Activated CD4-positive, alpha-beta T cell treated with anti-CD3 and anti-CD28 coated beads for 4 hours (primary cell): ENCODE results near the gene ARSA.
A peak's percentile ranks its signal among the peaks of the same experiment; 100 is the strongest.
"Not testable (repeated sequence)": the region's sequence is repeated elsewhere in the genome, so short reads cannot be mapped to it uniquely, and the experiment has no call there.

Source experiments
- DNase-seq, 2 donors: peaks; one replicate each; pipeline ENCODE4 v3.0.0-alpha.2; 2020

ARSA gene

DNA sequence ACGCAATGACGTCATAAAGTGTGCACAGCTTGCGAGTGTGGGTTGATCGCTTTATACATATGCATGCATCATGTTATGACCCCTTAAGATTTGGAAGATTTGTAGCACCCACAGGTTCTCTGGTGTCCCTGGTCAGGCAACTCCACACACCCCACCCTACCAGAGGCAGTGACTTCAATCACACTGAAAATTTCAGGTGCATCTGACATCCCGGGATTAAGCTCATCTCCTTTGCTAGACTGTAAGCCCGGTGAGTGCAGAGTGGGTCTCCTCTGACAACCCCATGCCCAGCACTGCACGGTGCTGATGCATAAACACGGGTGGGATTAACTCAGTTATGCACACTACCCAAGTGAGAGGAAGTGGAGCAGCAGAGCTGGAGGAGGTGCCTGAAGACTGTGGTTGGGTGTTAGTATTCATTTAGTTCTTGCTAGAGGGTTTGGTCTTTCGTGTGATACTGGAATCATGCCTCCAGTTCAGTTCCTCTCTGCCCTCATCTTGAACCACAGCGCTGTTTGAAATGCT lies 6.5 kb downstream of the ARSA start:
- peak; percentile 28 to 31 for DNase-seq

DNA sequence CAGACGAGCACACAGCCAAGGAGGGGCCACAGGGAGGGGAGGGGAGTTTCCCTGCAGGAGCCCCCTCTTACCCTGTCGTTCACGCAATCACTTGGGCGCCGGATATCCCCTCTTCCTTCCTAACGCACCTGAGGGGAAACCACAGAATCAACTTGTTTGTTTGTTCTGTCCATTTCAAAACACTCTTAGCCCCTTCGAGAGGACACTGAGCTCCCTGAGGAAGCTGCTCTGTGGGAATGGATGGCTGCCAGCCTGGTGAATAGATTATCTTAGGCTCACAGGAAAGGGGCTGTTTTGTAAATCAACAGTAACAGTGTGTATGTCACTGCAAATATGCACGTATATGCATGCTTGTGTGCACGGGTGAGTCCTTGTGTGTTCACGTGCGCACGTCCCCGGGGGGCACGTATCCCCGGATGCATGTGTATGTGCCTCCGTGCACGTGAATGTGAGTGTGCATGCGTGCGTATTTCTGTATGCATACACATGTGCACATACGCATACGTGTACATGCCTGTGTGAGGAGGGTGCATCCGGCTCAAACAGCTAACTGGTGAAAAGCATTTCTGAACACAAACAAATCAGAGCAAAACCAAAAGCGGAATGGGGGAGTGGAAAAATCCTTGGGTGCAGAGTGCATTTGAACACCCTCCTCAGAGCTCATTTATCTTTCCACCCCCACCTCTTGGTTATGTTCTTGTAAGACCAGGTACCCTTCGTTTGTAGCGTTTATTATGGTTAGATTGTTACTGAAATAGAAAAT lies 7.2 kb downstream of the ARSA start:
- DNase-seq: peak; percentile 33 to 51

- not testable (repeated sequence) for DNase-seq
Measured at GRCh38 chr22:50614296-50614695, 13.7 kb downstream of the ARSA start.

GRCh38 chr22:50613291-50613981 lies 14.5 kb downstream of the ARSA start:
- no peak for DNase-seq

GRCh38 chr22:50612528-50613221 lies 15.3 kb downstream of the ARSA start:
- DNase-seq: peak in 1 of 2 donors; percentile 27

DNA sequence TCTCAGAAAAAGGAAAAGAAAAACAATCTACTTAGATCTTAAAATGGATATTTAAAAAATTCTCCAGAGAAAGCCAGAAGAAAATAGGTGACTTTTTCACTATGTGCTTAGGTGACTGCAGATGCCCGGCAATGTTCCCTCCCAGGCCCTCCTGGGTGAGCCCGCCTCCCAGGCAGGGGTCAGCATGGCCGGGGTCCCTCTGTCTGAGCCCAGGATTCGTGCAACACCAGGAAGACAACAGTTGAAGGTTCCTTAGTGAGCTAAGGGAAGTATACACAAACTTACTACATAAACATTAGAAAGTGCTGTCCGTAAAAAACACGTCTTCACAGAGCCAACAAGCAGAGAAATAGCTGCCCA lies 15.8 kb downstream of the ARSA start:
- DNase-seq: no peak

- no peak for DNase-seq
Measured at GRCh38 chr22:50611341-50612060, 16.5 kb downstream of the ARSA start.

- no peak for DNase-seq
Measured at GRCh38 chr22:50610581-50610980, 17.4 kb downstream of the ARSA start.

DNA sequence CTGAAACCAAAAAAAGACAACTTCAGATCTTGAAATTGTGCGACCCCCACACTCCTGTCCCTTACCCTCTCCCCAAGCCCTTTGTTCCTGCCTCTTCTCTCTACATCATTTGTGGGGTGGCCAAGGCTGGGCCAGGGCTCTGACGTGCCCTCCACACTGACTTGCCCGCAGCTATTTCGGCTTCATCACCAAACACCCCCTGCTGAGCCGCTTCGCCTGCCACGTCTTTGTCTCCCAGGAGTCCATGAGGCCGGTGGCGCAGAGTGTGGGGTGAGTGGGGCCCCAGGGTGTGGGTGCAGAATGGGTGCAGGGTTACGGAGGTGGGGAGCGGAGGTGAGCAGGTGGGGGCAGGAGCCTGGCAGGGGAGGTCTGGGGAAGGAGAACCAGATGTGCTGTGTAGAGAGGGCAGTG lies 17.9 kb downstream of the ARSA start:
- DNase-seq: no peak

- no peak for DNase-seq
Measured at GRCh38 chr22:50609599-50609998, 18.4 kb downstream of the ARSA start.

GRCh38 chr22:50608996-50609395 lies 19.0 kb downstream of the ARSA start:
- DNase-seq: no peak

DNA sequence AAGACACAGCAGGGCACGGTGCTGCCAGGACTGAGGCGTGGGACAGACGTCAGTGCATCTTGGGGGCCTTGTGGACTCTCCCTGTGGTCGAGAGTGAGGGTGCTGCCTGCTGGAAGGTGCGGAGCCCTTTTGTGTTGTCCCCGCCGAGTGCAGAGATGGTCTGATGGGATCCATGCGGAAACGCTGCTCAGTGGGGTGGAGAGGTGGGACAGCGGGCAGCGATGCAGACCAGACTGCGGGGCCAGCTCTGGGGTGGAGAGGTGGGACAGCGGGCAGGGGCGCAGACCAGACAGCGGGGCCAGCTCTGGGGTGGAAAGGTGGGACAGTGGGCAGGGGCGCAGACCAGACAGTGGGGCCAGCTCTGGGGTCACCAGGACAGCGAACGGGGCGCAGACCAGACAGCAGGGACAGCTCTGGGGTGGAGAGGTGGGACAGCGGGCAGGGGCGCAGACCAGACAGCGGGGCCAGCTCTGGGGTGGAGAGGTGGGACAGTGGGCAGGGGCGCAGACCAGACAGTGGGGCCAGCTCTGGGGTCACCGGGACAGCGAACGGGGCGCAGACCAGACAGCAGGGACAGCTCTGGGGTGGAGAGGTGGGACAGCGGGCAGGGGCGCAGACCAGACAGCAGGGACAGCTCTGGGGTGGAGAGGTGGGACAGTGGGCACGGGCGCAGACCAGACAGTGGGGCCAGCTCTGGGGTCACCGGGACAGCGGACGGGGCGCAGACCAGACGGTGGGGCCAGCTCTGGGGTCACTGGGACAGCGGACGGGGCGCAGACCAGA lies 19.7 kb downstream of the ARSA start:
- not testable (repeated sequence) for DNase-seq

GRCh38 chr22:50607659-50608020 lies 20.3 kb downstream of the ARSA start:
- no peak for DNase-seq

DNA sequence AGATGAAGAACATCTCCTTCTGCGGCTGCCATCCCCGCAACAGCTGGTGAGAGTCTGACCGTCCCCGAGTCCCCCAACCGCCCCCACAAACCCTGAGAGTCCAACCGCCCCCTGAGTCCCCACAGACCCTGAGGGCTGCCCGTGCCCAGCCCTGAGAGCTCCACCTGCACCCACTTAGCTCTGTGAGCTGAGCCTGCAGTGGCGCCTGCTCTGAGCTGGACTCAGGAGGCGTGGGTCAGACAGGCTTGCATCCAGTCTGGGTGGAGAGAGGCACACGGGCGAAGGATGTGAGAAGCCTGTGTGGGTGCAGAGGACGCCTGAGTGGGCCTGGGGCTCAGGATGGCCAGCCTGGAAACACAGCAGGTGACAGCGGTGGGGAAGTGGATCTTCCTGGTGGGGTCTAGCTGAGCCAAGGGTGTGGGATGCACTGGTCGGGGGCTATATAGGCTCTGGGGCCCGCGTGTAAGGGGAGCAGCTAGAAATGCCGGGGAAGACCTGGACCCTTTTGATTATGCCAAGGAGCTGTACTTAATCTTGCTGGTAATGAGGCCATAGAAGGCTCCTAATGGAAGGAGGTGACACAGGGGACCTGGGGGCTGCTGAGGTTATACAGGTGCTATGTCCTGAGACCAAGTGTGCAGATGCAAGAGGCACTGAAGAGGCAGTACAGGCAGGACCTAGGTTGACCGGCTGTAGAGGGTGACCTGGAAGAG lies 20.9 kb downstream of the ARSA start:
- DNase-seq: no peak

DNA sequence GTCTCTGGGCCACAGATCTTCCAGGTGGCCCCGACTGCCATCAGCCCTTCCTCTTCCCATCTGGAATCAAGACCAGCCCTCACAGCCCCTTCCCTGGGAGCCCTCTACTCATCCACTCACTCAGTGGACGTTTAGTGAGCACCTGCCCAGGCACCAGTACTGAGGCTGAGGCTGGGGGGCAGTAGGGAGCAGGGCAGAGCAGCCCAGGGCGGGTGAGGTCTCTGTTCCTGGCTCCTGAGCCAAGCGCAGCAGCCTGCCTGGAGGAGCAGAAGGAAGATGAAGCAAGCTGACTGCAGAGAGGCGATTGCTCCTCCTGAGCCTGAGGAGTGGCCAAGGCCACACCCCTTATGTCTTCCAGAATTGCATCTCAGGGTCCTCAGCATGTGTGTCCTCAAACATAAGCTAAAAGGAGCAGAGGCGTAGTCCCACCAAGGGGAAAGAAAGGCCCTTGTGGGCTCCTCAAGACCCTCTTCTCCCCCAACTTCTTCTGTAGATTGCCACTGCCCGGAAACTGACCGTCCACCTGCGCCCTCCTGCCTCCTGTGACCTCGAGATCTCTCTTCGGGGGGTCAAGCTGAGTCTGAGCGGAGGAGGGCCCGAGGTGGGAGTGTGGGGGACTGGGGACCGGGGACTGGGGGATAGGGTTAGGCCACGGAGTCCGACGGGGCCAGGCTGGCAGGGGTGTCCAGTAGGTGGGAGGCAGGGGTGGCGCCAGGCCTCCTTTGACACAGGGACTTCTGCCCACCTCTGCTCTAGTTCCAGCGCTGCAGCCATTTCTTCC lies 21.6 kb downstream of the ARSA start:
- DNase-seq: no peak

GRCh38 chr22:50605613-50606074 lies 22.3 kb downstream of the ARSA start:
- DNase-seq: no peak

GRCh38 chr22:50605002-50605612 lies 22.8 kb downstream of the ARSA start:
- DNase-seq: no peak

- DNase-seq: no peak
Measured at GRCh38 chr22:50604256-50605001, 23.5 kb downstream of the ARSA start.

DNA sequence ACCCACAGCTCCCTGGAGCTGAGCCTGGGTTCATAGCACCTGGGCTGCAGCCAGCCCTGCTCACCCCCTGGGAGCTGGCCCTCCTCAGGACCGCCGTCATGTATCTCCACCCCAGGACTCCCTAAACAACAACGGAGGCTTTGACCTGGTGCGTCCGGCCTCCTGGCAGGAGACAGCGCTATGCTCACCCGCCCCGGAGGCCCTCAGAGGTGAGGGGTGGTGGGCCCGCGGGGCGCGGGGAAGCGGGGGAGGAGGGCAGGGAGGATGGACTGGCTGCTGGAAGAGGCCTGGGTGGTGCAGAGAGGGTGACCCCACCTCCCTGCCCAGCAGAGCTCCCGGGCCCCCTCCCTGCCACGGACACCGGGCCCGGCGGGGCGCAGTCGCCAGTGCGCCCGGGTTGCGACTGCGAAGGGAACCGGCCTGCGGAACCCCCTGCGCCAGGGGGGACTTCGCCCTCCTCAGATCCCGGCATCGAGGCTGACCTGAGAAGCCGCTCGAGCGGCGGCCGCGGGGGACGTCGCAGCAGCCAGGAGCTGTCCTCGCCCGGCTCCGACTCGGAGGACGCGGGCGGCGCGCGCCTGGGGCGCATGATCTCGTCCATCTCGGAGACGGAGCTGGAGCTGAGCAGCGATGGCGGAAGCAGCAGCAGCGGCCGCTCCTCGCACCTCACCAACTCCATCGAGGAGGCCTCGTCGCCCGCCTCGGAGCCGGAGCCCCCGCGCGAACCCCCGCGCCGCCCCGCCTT lies 24.3 kb downstream of the ARSA start:
- no peak for DNase-seq
